Measurements from ENCODE around the gene GLA. TPM values are rescaled to one million over a fixed set of nuclear protein-coding genes. Genes with fewer than 3 reads are reported as not detected.

The GLA gene
- total and polyA plus RNA-seq, 2 of the 13 experiments (the other 11 are each of a cell fraction or from before 2014, with no cell fraction given) = 31.4 to 59.3 TPM

DNA sequence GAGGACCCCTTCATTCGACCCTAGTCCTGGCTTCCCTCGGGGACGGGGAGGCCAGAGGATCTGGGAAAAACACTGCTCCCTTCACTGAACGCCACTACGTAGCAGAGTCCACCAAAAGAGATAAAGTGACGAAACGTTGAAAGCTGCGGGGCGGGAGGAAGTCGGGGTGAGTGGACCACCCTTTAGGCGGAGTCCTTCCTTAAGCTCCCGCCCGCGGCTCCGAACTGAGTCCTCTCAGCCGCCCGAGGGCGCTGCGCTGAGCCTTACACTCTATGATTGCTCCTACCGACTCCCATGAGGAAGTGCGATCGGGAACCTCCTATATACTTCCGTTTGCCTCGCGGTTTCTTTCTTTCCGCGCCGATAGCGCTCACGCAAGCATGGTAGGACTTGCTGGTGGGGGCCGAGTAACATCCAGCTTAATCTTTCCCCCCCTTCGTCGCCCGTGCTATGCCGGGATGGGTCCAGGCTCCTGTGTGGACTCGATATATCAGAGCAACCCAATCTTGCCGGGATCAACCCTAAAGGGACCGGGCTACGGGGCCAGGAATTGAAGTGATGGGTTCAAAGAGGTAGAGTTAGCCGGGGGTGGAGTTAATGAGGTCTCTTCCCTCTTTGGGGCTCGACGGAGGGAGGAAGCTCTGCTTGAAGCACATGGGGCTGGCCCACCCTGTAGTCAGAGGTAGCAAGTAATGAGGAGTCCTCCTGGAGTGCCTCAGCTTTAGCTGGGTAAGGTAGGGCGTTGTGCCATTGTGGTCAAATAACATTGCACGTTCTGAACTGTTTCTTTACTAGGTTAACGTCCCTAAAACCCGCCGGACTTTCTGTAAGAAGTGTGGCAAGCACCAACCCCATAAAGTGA is 16.8 kb downstream of the GLA start, which contains the start of gene RPL36A (continued):
- TF ChIP-seq, protein P1, sequence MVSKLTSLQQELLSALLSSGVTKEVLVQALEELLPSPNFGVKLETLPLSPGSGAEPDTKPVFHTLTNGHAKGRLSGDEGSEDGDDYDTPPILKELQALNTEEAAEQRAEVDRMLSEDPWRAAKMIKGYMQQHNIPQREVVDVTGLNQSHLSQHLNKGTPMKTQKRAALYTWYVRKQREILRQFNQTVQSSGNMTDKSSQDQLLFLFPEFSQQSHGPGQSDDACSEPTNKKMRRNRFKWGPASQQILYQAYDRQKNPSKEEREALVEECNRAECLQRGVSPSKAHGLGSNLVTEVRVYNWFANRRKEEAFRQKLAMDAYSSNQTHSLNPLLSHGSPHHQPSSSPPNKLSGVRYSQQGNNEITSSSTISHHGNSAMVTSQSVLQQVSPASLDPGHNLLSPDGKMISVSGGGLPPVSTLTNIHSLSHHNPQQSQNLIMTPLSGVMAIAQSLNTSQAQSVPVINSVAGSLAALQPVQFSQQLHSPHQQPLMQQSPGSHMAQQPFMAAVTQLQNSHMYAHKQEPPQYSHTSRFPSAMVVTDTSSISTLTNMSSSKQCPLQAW (CRISPR knock-in tag; IDR thresholded peaks at IDR 0.05) = 0 out of 2 replicates have a peak, but pooled peaks have one; percentile 53
- TF ChIP-seq, protein P2, sequence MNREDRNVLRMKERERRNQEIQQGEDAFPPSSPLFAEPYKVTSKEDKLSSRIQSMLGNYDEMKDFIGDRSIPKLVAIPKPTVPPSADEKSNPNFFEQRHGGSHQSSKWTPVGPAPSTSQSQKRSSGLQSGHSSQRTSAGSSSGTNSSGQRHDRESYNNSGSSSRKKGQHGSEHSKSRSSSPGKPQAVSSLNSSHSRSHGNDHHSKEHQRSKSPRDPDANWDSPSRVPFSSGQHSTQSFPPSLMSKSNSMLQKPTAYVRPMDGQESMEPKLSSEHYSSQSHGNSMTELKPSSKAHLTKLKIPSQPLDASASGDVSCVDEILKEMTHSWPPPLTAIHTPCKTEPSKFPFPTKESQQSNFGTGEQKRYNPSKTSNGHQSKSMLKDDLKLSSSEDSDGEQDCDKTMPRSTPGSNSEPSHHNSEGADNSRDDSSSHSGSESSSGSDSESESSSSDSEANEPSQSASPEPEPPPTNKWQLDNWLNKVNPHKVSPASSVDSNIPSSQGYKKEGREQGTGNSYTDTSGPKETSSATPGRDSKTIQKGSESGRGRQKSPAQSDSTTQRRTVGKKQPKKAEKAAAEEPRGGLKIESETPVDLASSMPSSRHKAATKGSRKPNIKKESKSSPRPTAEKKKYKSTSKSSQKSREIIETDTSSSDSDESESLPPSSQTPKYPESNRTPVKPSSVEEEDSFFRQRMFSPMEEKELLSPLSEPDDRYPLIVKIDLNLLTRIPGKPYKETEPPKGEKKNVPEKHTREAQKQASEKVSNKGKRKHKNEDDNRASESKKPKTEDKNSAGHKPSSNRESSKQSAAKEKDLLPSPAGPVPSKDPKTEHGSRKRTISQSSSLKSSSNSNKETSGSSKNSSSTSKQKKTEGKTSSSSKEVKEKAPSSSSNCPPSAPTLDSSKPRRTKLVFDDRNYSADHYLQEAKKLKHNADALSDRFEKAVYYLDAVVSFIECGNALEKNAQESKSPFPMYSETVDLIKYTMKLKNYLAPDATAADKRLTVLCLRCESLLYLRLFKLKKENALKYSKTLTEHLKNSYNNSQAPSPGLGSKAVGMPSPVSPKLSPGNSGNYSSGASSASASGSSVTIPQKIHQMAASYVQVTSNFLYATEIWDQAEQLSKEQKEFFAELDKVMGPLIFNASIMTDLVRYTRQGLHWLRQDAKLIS (CRISPR knock-in tag; IDR thresholded peaks at IDR 0.05) = 0 out of 2 replicates have a peak, but pooled peaks have one; percentile 60
- 0 out of 2 replicates have a peak, but pooled peaks have one; percentile 51 for TF ChIP-seq GTF2F1 (IDR thresholded peaks at IDR 0.05; ENCODE audit: low read length)
- TF ChIP-seq GATAD2A (CRISPR knock-in tag; IDR thresholded peaks at IDR 0.05) = peak; percentile 53
- TF ChIP-seq, protein P3, sequence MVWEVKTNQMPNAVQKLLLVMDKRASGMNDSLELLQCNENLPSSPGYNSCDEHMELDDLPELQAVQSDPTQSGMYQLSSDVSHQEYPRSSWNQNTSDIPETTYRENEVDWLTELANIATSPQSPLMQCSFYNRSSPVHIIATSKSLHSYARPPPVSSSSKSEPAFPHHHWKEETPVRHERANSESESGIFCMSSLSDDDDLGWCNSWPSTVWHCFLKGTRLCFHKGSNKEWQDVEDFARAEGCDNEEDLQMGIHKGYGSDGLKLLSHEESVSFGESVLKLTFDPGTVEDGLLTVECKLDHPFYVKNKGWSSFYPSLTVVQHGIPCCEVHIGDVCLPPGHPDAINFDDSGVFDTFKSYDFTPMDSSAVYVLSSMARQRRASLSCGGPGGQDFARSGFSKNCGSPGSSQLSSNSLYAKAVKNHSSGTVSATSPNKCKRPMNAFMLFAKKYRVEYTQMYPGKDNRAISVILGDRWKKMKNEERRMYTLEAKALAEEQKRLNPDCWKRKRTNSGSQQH (CRISPR knock-in tag; IDR thresholded peaks at IDR 0.05; ENCODE audit: low read depth) = 0 out of 2 replicates have a peak, but pooled peaks have one; percentile 13
- TF ChIP-seq ZNF703 (CRISPR knock-in tag; IDR thresholded peaks at IDR 0.05; ENCODE audit: borderline replicate concordance) = no peak
- TF ChIP-seq ZNF12 (CRISPR knock-in tag; IDR thresholded peaks at IDR 0.05) = 0 out of 2 replicates have a peak, but pooled peaks have one; percentile 26
- 0 out of 2 replicates have a peak, but pooled peaks have one; percentile 26 for TF ChIP-seq KMT2A (CRISPR knock-in tag; IDR thresholded peaks at IDR 0.05)
- peak; percentile 80 for TF ChIP-seq XRCC5 (optimal IDR thresholded peaks at IDR 0.05; ENCODE audit: low read length)
- no peak for TF ChIP-seq KDM4B (CRISPR knock-in tag; IDR thresholded peaks at IDR 0.05)
- TF ChIP-seq, protein P4, sequence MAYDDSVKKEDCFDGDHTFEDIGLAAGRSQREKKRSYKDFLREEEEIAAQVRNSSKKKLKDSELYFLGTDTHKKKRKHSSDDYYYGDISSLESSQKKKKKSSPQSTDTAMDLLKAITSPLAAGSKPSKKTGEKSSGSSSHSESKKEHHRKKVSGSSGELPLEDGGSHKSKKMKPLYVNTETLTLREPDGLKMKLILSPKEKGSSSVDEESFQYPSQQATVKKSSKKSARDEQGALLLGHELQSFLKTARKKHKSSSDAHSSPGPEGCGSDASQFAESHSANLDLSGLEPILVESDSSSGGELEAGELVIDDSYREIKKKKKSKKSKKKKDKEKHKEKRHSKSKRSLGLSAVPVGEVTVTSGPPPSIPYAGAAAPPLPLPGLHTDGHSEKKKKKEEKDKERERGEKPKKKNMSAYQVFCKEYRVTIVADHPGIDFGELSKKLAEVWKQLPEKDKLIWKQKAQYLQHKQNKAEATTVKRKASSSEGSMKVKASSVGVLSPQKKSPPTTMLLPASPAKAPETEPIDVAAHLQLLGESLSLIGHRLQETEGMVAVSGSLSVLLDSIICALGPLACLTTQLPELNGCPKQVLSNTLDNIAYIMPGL (CRISPR knock-in tag; IDR thresholded peaks at IDR 0.05; ENCODE audit: borderline replicate concordance in 1 of 2, low read depth in 1 of 2) = peak in 1 of 2 experiments; percentile 84; a peak in 3 of 4 replicates
- no peak for TF ChIP-seq ZC3H4 (CRISPR knock-in tag; IDR thresholded peaks at IDR 0.05; ENCODE audit: borderline replicate concordance)
- TF ChIP-seq, protein P5, sequence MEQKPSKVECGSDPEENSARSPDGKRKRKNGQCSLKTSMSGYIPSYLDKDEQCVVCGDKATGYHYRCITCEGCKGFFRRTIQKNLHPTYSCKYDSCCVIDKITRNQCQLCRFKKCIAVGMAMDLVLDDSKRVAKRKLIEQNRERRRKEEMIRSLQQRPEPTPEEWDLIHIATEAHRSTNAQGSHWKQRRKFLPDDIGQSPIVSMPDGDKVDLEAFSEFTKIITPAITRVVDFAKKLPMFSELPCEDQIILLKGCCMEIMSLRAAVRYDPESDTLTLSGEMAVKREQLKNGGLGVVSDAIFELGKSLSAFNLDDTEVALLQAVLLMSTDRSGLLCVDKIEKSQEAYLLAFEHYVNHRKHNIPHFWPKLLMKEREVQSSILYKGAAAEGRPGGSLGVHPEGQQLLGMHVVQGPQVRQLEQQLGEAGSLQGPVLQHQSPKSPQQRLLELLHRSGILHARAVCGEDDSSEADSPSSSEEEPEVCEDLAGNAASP (CRISPR knock-in tag; IDR thresholded peaks at IDR 0.05; ENCODE audit: borderline replicate concordance) = no peak
- TF ChIP-seq KAT8 (CRISPR knock-in tag; IDR thresholded peaks at IDR 0.05) = peak; percentile 79
- TF ChIP-seq ZNF629 (CRISPR knock-in tag; conservative IDR thresholded peaks at IDR 0.05) = no peak
- TF ChIP-seq ZNF562 (CRISPR knock-in tag; IDR thresholded peaks at IDR 0.05; ENCODE audit: borderline replicate concordance) = no peak
- no peak for TF ChIP-seq ARNT (IDR thresholded peaks at IDR 0.05)

Data from HepG2 (cell line).